CD4-positive, alpha-beta T cell treated with Interleukin-21 for 1 hour (primary cell): ENCODE results near the gene HSPB6.
A peak's percentile ranks its signal among the peaks of the same experiment; 100 is the strongest.

Experiments used
- DNase-seq: peaks from one replicate; pipeline ENCODE4 v3.0.0-alpha.2; 2020

Gene HSPB6

GRCh38 chr19:35713904-35714495 is 42.8 kb downstream of the HSPB6 start:
- DNase-seq, result no peak

DNA sequence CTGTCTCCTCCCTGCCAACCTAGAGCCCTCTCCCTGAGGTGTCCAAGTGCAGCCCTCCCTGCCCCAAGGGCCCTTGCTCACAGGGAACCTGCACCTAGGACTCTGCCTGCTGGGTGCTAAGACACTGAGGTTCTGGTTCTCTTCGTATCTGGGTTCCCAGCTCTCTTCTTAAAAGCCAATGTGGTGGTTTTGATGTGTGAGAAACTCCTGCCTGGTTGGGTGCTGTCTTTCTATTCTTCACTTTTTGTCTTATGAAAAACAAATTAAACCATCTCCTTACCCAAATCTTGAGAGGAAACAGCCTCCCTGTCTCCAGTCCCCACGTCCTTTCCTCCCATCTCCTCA is 43.4 kb downstream of the HSPB6 start:
- DNase-seq, result no peak

- DNase-seq, result peak; percentile 55
These were observed 44.0 kb downstream of the HSPB6 start for GRCh38 chr19:35712567-35713505.

DNA sequence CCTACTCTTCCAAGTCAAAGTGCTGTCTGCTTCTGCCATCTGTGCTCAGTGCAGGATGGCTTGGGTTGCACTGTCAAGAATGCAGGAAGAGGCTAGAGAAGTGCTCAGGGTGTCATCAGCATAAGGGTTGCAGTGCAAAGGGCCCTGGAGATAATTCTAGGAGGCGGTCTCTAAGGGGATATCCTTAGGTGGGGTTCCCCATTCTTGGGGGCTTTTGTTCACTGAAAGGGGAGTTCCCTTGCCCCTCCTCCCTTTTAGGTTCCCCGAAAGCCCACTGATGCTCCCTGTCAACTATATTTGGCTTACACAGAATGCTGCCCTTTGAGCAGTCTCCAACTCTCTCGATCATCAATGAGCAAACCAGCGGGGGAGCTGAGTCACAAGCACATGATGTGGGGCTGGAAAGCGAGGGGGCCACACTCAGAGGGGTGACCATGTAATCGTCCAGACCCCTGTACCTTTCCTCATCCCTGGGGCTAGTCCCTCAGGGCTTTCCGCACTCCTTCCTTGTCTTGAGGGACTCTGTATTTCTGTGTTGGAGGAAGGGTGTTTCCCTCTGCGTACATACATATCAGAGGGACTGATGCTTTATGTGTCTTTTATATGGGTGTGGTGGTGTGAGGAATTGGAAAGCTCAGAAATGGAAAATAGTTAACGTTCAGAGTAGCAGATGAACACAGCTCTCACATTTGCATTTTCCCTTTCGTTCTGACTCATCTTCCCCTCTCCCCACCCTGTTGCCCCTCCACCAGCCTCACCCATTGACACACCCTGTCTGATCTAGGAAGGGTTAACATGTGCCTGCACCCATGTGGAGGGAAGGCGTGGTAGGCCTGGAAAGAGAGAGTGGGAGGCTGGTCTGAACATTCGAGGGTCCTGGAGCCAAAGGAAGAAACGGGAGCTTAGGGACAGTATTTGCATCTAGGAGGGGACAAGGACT is 45.8 kb downstream of the HSPB6 start:
- peak; percentile 36 for DNase-seq

DNA sequence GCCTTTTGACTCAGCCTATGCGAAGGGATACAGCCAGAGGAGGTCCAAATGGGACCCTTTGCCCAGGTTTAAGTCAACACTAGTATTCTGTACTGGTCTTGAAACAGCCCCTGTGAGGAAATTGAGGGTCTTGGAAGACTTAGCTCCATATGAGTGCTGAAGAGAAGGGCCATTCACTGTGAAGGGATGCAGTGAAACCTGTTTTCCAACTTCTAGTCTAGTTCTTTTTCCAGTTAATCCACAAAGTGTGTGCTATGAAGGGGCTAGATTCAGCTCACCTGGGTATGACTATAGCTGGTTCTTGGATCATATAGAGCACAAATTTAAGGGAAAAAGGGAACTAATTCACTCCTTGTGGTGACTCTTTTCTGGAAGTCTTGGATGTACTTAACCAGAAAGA is 48.4 kb downstream of the HSPB6 start:
- DNase-seq, result no peak
